NT2/D1 (cell line): ENCODE measurements around the gene HOXA3.
A peak's percentile ranks its signal among the peaks of the same experiment; 100 is the strongest.

Source experiments
- SUZ12 ChIP-seq: IDR thresholded peaks from 2 replicates; pipeline ENCODE4 v1.6.1; 2011; ENCODE audit not compliant: insufficient read length, insufficient read depth; ENCODE audit errors: extremely low read depth
- YY1 ChIP-seq: IDR thresholded peaks from 2 replicates; pipeline ENCODE4 v1.6.1; 2011; ENCODE audit not compliant: insufficient read length, insufficient read depth
- ZNF274 ChIP-seq: IDR thresholded peaks from 2 replicates; pipeline ENCODE4 v1.6.1; 2011; ENCODE audit warnings: mild to moderate bottlenecking, low read depth, low read length

DNA sequence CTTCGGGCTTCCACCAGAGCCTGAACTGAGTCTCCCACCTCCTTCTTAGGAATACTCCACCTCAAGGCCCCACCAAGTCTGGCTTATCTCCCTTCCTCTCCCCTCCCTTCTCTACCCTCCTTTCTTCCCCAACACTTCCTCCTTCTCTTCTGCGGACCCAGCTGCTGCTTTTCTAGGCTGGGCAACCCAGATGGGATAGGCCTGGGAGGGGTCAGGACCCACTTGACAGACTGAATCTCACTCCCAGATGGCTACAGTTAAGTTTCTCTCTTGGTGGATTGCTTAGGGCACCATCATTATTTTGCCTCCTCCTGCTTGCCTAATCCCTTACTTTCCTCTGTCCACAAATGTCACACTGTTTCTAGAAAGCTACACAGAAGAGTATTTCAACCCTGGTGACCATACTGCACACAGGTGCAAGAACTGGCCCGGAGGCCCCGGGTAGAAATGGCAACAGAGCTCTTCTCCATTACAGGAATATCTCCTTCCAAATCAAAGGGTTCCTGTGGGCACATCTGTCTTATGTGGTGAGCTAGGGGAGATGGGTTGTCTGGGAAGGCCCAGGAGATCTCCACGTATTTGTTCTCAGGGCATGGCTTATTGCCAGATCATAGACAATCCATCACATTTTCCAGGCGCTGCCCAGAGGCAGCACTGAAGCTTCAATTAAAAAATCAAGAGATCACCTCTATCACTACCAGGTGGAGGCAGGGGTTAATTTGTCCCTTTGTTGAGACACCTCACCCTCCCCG lies 37.8 kb upstream of the HOXA3 start:
- TF ChIP-seq ZNF274 (no peak), SUZ12 (peak; percentile 46), YY1 (no peak)
